GM12801 (cell line): ENCODE measurements around the gene UPP2.

Source experiments
- TF ChIP-seq, protein P1 (sequence below): IDR thresholded peaks from one replicate; pipeline ENCODE4 v1.5.1; 2011; ENCODE audit warnings: control low read depth; ENCODE audit not compliant: insufficient read length; ENCODE audit errors: extremely low read depth

UPP2 gene

DNA sequence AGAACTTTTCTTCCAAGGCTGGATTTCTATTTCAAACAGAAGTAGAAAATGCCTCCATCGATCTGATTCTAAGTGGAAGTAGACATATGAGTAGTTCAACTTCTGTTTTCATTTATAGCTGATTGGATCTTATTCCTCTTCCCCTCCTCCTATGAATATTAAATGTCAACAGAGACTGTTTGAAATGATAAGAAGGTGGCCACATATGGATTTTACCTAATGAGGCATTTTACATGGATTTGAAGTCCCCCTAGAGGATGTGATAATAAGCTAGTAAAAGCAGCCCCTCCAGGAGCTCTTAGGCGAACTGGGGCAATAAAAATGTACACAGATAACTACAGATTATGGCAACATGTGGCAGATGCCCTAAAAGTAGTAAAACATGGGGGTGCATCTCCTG lies 71.0 kb downstream of the UPP2 start:
- TF ChIP-seq, protein P1, sequence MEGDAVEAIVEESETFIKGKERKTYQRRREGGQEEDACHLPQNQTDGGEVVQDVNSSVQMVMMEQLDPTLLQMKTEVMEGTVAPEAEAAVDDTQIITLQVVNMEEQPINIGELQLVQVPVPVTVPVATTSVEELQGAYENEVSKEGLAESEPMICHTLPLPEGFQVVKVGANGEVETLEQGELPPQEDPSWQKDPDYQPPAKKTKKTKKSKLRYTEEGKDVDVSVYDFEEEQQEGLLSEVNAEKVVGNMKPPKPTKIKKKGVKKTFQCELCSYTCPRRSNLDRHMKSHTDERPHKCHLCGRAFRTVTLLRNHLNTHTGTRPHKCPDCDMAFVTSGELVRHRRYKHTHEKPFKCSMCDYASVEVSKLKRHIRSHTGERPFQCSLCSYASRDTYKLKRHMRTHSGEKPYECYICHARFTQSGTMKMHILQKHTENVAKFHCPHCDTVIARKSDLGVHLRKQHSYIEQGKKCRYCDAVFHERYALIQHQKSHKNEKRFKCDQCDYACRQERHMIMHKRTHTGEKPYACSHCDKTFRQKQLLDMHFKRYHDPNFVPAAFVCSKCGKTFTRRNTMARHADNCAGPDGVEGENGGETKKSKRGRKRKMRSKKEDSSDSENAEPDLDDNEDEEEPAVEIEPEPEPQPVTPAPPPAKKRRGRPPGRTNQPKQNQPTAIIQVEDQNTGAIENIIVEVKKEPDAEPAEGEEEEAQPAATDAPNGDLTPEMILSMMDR = no peak

DNA sequence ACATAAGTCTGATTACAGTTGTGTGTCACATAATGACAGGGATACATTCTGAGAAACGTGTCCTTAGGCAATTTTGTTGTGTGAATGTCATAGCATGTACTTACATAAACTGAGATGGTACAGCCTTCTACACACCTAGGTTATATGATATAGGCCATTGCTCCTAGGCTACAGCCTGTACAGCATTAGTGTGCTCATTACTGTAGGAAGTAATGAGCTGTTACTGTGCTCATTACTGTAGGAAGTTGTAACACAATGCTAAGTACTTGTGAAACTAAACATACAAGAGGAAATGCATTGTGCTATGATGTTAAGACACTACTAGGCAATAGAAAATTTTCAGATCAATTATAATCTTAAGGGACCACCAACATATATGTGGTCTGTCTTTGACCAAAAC lies 72.8 kb downstream of the UPP2 start:
- TF ChIP-seq, protein P1 = no peak

DNA sequence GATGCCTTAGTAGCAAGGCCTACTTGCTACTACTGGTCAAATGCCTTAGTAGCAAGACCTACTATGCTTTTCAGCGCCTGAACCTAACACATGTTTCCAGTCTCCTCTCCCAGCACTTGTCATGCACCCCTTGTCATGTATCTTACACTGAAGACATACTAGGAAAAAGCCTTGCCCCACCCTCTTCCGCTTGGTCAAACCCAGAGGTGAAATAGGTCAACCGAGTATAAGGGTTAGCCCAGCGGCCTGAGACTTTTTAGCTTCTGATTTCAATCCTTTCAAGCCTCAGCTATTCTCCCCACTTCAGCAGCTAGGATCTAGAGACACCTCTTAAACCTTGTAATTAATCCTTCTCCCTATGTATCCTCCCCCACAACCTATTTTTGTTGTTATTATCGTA lies 73.3 kb downstream of the UPP2 start:
- TF ChIP-seq, protein P1 = no peak

DNA sequence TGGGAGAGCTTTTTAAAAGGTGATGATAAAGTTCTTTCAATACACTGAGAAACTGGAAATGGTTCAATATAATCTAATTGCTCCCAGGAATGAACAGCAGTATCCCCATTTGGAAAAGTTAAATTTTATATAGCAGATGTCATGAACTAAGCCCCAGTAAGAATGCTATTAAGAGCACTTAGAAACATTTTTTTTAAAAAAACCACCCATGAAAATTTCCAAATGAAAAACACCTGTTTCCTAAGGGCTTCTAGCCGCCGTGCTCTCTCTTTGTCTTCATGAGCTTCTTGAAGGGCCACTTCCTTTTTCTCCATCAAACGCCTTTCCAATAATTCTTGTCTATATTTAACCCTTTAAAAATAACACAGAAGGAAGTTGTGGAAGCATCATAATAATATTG lies 77.0 kb downstream of the UPP2 start:
- TF ChIP-seq, protein P1 = no peak

DNA sequence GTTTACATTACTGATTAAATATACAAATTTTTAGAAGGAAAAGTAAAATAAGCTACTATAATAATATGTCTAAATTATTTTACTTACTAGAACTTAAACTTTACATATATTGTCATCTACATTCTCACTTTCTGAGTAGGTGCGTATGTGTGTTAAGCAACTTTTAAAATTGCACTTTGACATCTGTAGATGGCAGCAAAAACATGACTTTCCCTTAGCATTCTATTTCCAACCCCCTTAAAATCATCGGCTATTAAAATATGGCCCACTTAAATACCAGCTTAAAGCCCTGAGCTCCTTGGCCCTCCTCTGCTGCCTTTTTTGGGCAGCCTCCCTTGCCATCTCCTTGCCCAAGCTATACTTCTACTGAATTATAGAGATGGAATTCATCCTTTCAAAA lies 78.0 kb downstream of the UPP2 start:
- TF ChIP-seq, protein P1 = no peak

DNA sequence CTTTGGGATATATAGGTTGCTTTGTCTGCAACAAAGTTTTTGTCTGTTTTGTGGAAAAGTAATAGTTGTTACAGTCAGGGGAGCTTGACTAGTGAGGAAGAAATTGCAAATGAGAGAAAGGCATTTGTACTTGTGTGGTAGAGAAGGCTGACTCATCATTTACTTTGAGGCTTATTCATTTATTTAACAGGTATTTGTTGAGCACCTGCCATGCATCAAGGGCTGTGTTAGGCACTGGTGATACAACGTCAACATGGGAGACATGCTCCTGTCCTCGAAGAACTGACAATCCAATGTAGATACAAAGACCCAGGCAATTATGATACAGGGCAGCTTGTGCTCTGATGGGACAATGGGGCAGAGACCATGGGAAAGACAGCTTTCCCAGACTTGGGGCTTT lies 79.5 kb downstream of the UPP2 start:
- TF ChIP-seq, protein P1 = no peak

DNA sequence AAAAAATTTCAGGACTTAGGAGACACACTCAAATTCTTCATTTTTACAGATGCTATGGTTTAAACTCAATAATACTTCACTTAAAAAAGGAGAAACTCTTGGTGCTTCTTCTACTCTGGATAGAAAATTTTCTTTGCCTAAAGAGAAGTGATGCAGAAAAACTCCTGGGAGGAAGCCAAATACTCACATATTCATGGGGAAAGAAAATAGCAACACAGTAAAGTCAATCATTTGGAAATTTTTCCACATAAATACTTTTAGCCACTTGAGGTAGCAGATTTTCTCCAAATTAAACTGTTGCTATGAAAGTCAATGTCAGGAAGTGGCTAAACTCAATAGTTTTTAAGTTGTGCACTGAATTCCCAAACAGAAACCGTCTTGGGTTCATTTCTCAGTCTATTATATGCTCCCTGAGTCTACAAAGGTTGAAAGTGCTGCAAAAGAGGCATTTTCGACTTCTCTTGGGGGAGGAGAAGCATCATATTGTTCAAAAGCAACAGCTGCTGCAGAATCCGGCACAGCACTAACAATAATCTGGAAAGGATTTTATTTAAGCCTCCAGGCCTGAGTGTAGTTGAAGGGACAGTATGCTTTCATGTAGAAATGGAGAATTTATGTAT lies 81.1 kb downstream of the UPP2 start:
- TF ChIP-seq, protein P1 = no peak

DNA sequence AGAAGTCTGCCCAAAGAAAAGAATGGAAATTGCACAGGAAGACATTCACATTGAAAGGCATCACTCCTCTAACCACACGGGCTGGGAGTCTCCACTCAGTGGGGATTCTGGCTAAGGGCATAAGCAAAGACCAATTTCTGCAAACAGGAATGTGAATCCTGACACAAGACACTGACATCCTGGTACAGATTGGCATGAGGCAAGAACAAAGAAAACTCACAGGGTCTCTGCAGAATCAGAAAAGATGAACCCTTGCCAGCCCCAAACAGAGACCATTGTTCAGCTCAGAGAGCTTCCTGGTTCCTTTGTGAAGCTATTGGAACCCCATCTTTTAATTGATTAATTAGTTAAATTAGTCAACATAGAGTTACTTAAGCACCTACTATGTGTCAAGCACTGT lies 82.3 kb downstream of the UPP2 start:
- TF ChIP-seq, protein P1 = no peak
